IMR-90 (cell line): ENCODE measurements around the gene IL2RA.

Experiments
- BHLHE40 ChIP-seq: fragments of 150-350 bp; IDR thresholded peaks from 2 replicates; pipeline ENCODE4 v1.6.1; 2016; ENCODE audit warnings: mild to moderate bottlenecking, low read depth, low read length
- CTCF ChIP-seq: conservative IDR thresholded peaks from 2 replicates; pipeline ENCODE4 v1.5.1; 2012; ENCODE audit warnings: mild to moderate bottlenecking, low read depth, low read length, improper control_type of control experiment
- MAZ ChIP-seq: IDR thresholded peaks from 2 replicates; pipeline ENCODE4 v1.6.1; 2012; ENCODE audit warnings: low read depth, mild to moderate bottlenecking, low read length, improper control_type of control experiment, moderate library complexity, borderline replicate concordance

- TF ChIP-seq MAZ (no peak), CTCF (no peak), BHLHE40 (no peak)
Observed at GRCh38 chr10:6022660-6023059, 39.5 kb downstream of the IL2RA start.
